ENCODE data around the gene SLC35E1. TPM values are rescaled to one million over a fixed set of nuclear protein-coding genes. Genes with fewer than 3 reads are reported as not detected.

SLC35E1 gene
- total RNA-seq, 1 experiment from 2014 or later = 49.1 TPM

DNA sequence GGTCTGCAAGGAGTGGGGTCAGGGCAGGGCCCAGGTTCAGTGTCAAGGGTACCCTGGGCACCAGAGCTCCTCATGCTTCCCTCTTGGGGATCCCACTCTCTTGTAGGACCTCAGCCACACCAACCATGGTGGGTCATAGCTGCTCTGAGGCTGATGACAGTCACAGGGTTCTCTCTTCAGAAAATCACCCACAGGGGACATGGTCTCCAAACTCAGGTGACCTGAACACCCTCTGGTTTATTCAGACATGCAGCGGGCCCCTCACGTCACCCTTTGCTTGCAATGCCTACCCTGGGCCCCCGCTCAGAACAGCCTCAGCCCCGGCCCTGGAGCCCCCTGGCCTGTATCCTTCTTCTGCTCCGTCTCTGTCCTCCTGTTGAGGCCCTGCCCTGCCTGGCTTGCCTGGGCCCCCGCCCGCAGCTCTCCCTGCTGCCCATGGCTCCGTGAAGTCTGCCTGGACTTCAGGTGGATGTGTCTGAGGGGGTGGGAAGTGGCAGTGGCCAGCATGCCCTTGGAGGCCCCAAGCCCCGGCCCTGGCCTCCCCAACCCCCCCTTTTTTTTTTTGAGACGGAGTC, 50.4 kb downstream of the SLC35E1 start:
- no TSS peak for BruUV-seq (replicated peaks)
- no peak for ATAC-seq
- intact Hi-C loops (cut with micrococcal nuclease) = no loop called here
- no peak overlapping the region for H3K4me2 ChIP-seq (ENCODE audit: low read length)
- H3K9ac ChIP-seq (ENCODE audit: low read length) = no peak overlapping the region
- H4K20me1 ChIP-seq (ENCODE audit: insufficient read depth) = no peaks in the 10 kb centered on the region
- H2AFZ ChIP-seq (ENCODE audit: low read depth, low read length, poor library complexity, severe bottlenecking) = no peak overlapping the region
- TF ChIP-seq SIN3A (IDR thresholded peaks at IDR 0.05; ENCODE audit: low read depth) (no peak), ZNF274 (IDR thresholded peaks at IDR 0.05; ENCODE audit: low read depth, low read length) (no peak), EZH2phosphoT487 (IDR thresholded peaks at IDR 0.05; ENCODE audit: borderline replicate concordance) (no peak), POLR2AphosphoS5 (IDR thresholded peaks at IDR 0.05; ENCODE audit: low read depth, low read length) (no peak)
- TF ChIP-seq, protein P1, sequence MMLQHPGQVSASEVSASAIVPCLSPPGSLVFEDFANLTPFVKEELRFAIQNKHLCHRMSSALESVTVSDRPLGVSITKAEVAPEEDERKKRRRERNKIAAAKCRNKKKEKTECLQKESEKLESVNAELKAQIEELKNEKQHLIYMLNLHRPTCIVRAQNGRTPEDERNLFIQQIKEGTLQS (IDR thresholded peaks at IDR 0.05) = no peak
- H3K9me2 ChIP-seq (ENCODE audit: insufficient read depth) = no peaks in the 10 kb centered on the region
- H3K27me3 ChIP-seq (ENCODE audit: insufficient read depth, low read length) = no peaks in the 10 kb centered on the region
- no peaks in the 10 kb centered on the region for H3K4me1 ChIP-seq (ENCODE audit: control insufficient read depth in 1 of 2, insufficient read depth in 2 of 2, low read length in 2 of 2)
- peaks cover 8% of the 10 kb centered on the region; the same call in 1 of the 2 replicates for H3K79me2 ChIP-seq (ENCODE audit: insufficient read depth, low read length)
- H3K4me3 ChIP-seq (replicated peaks in 1 of 2; ENCODE audit: low read depth in 1 of 2, low read length in 2 of 2) = no peak overlapping the region
- ChIA-PET POLR2A (no interaction called here), CTCF (no interaction called here), RAD21 (ENCODE audit: low non-redundant PET in 1 of 2, low total read pairs in 2 of 2, uncharacterized antibody in 2 of 2, unreplicated experiment in 2 of 2) (interaction anchor here in 1 of 2 experiments (0.7 kb wide), 1 partner anchor 44 kb away, joined by 4 read pairs; no protein-coding TSS in a partner anchor)
- DNase-seq (ENCODE audit: low read depth, low spot score) = no peak
- peaks cover 46 to 78% of the 10 kb centered on the region in 2 experiments; a peak in 3 of 4 replicates for H3K36me3 ChIP-seq (ENCODE audit: control insufficient read depth in 1 of 2, insufficient read depth in 2 of 2, low read length in 2 of 2)
- H3K27ac ChIP-seq (ENCODE audit: low read depth, low read length) = no peak overlapping the region
- no peaks in the 10 kb centered on the region for H3K9me3 ChIP-seq (ENCODE audit: control insufficient read depth in 1 of 2, insufficient read depth in 1 of 2, low read depth in 1 of 2, low read length in 2 of 2)

DNA sequence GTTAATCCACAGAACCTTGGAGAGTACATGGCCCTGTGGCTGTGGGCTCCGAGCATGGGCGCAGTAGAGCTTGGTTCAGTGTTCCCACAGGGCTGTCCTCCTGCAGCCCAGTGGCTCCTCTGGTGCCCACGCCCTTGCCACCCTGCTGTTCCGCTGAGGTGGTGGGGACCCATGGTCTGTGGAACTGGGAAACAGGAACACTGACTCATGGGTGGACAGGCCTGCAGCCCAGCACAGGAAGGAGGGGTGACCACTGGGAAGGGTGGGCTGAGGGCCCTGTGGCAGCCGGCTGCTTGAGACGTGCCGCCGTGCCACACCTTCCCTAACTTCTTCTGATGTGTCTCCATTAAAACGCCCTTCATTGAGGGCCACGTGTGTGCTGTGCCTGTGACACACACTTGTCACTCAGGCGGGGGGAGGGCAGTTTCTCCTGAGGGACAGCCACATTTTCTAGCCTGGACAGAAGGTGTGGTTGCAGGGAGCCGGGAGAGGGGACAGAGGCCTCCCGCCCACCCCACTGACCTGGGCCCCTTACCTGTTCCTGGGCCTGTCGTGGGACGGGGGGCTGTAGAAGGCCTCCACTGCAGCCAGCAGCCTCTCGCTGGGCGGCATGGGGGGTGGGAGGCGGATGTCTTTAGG, 51.1 kb downstream of the SLC35E1 start:
- Histone ChIP-seq H3K9me3 (ENCODE audit: control insufficient read depth in 1 of 2, insufficient read depth in 1 of 2, low read depth in 1 of 2, low read length in 2 of 2) (no peaks in the 10 kb centered on the region), H3K27ac (ENCODE audit: low read depth, low read length) (no peak overlapping the region), H3K9ac (ENCODE audit: low read length) (no peak overlapping the region), H2AFZ (ENCODE audit: low read depth, low read length, poor library complexity, severe bottlenecking) (no peak overlapping the region), H3K36me3 (ENCODE audit: control insufficient read depth in 1 of 2, insufficient read depth in 2 of 2, low read length in 2 of 2) (peaks cover 44 to 73% of the 10 kb centered on the region in 2 experiments; a peak in 3 of 4 replicates), H3K4me2 (ENCODE audit: low read length) (no peak overlapping the region), H3K27me3 (ENCODE audit: insufficient read depth, low read length) (no peaks in the 10 kb centered on the region), H3K4me1 (ENCODE audit: control insufficient read depth in 1 of 2, insufficient read depth in 2 of 2, low read length in 2 of 2) (no peaks in the 10 kb centered on the region), H4K20me1 (ENCODE audit: insufficient read depth) (no peaks in the 10 kb centered on the region), H3K9me2 (ENCODE audit: insufficient read depth) (no peaks in the 10 kb centered on the region), H3K4me3 (replicated peaks in 1 of 2; ENCODE audit: low read depth in 1 of 2, low read length in 2 of 2) (no peak overlapping the region), H3K79me2 (ENCODE audit: insufficient read depth, low read length) (peaks cover 4% of the 10 kb centered on the region; the same call in 1 of the 2 replicates)
- ChIA-PET RAD21 (ENCODE audit: low non-redundant PET in 1 of 2, low total read pairs in 2 of 2, uncharacterized antibody in 2 of 2, unreplicated experiment in 2 of 2) (no interaction called here), POLR2A (no interaction called here), CTCF (no interaction called here)
- no TSS peak for BruUV-seq (replicated peaks)
- no peak for DNase-seq (ENCODE audit: low read depth, low spot score)
- no peak for ATAC-seq
- intact Hi-C loops (cut with micrococcal nuclease) = no loop called here
- no peak for TF ChIP-seq TCF7L2 (IDR thresholded peaks at IDR 0.05; ENCODE audit: borderline replicate concordance, extremely low read depth, insufficient read depth, insufficient read length)
- no peak for TF ChIP-seq CBX3 (IDR thresholded peaks at IDR 0.05; ENCODE audit: low read depth)
- TF ChIP-seq ELF1 (IDR thresholded peaks at IDR 0.05; ENCODE audit: borderline replicate concordance, low read depth) = no peak
- TF ChIP-seq, protein P2, sequence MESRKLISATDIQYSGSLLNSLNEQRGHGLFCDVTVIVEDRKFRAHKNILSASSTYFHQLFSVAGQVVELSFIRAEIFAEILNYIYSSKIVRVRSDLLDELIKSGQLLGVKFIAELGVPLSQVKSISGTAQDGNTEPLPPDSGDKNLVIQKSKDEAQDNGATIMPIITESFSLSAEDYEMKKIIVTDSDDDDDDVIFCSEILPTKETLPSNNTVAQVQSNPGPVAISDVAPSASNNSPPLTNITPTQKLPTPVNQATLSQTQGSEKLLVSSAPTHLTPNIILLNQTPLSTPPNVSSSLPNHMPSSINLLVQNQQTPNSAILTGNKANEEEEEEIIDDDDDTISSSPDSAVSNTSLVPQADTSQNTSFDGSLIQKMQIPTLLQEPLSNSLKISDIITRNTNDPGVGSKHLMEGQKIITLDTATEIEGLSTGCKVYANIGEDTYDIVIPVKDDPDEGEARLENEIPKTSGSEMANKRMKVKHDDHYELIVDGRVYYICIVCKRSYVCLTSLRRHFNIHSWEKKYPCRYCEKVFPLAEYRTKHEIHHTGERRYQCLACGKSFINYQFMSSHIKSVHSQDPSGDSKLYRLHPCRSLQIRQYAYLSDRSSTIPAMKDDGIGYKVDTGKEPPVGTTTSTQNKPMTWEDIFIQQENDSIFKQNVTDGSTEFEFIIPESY (IDR thresholded peaks at IDR 0.05; ENCODE audit: extremely low read depth, insufficient replicate concordance, low read length) = no peak
- no peak for TF ChIP-seq ZNF274 (IDR thresholded peaks at IDR 0.05; ENCODE audit: low read depth, low read length)
- TF ChIP-seq, protein P1 (IDR thresholded peaks at IDR 0.05) = no peak
- TF ChIP-seq, protein P3, sequence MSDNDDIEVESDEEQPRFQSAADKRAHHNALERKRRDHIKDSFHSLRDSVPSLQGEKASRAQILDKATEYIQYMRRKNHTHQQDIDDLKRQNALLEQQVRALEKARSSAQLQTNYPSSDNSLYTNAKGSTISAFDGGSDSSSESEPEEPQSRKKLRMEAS (IDR thresholded peaks at IDR 0.05) = no peak
- TF ChIP-seq, protein P4, sequence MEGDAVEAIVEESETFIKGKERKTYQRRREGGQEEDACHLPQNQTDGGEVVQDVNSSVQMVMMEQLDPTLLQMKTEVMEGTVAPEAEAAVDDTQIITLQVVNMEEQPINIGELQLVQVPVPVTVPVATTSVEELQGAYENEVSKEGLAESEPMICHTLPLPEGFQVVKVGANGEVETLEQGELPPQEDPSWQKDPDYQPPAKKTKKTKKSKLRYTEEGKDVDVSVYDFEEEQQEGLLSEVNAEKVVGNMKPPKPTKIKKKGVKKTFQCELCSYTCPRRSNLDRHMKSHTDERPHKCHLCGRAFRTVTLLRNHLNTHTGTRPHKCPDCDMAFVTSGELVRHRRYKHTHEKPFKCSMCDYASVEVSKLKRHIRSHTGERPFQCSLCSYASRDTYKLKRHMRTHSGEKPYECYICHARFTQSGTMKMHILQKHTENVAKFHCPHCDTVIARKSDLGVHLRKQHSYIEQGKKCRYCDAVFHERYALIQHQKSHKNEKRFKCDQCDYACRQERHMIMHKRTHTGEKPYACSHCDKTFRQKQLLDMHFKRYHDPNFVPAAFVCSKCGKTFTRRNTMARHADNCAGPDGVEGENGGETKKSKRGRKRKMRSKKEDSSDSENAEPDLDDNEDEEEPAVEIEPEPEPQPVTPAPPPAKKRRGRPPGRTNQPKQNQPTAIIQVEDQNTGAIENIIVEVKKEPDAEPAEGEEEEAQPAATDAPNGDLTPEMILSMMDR (IDR thresholded peaks at IDR 0.05 in 2 of 3, conservative IDR thresholded peaks at IDR 0.05 in 1 of 3; ENCODE audit: borderline replicate concordance in 1 of 3, insufficient read depth in 1 of 3, low read depth in 2 of 3, low read length in 2 of 3) = no peak
- TF ChIP-seq FOSL1 (IDR thresholded peaks at IDR 0.05; ENCODE audit: low read depth) = no peak
- no peak for TF ChIP-seq EGR1 (IDR thresholded peaks at IDR 0.05; ENCODE audit: low read depth)
- no peak for TF ChIP-seq SIN3A (IDR thresholded peaks at IDR 0.05; ENCODE audit: low read depth)
- no peak for TF ChIP-seq POLR2A (IDR thresholded peaks at IDR 0.05; ENCODE audit: borderline replicate concordance, extremely low read depth, insufficient read depth, insufficient read length)
